ENCODE data around the gene MICALL1.

MICALL1 gene

GRCh38 chr22:37905534-37906363 lies at the start of gene MICALL1:
TSS of gene MICALL1 (plus strand) at chr22:37906297. CDS start at chr22:37906423, 126 bp downstream.
- peak; percentile 69 to 75 for DNase-seq (ENCODE audit: low read depth in 1 of 2, low spot score in 1 of 2)
- no peak for TF ChIP-seq JUND (IDR thresholded peaks at IDR 0.05; ENCODE audit: low read depth)
- in situ Hi-C loops (cut with HindIII; ENCODE audit: low pct_unique_long_range_greater_than_20kb, low sequenced_read_pairs): no loop called here

GRCh38 chr22:37860796-37861421 lies 45.2 kb upstream of the MICALL1 start:
- in situ Hi-C loops (cut with HindIII; ENCODE audit: low pct_unique_long_range_greater_than_20kb, low sequenced_read_pairs): no loop called here
- TF ChIP-seq JUND (IDR thresholded peaks at IDR 0.05; ENCODE audit: low read depth): no peak
- no peak for DNase-seq (ENCODE audit: low read depth in 1 of 2, low spot score in 1 of 2)

- TF ChIP-seq JUND (IDR thresholded peaks at IDR 0.05; ENCODE audit: low read depth): no peak
- DNase-seq (ENCODE audit: low read depth in 1 of 2, low spot score in 1 of 2): no peak
- in situ Hi-C loops (cut with HindIII; ENCODE audit: low pct_unique_long_range_greater_than_20kb, low sequenced_read_pairs): no loop called here
These were observed 43.3 kb upstream of the MICALL1 start for GRCh38 chr22:37862570-37863325.

- no peak for DNase-seq (ENCODE audit: low read depth in 1 of 2, low spot score in 1 of 2)
- in situ Hi-C loops (cut with HindIII; ENCODE audit: low pct_unique_long_range_greater_than_20kb, low sequenced_read_pairs): no loop called here
- TF ChIP-seq JUND (IDR thresholded peaks at IDR 0.05; ENCODE audit: low read depth): no peak
These were observed 40.6 kb upstream of the MICALL1 start for GRCh38 chr22:37865510-37865909.

GRCh38 chr22:37870273-37870672 lies 35.8 kb upstream of the MICALL1 start:
- no peak for TF ChIP-seq JUND (IDR thresholded peaks at IDR 0.05; ENCODE audit: low read depth)
- DNase-seq (ENCODE audit: low read depth in 1 of 2, low spot score in 1 of 2): no peak
- in situ Hi-C loops (cut with HindIII; ENCODE audit: low pct_unique_long_range_greater_than_20kb, low sequenced_read_pairs): no loop called here

GRCh38 chr22:37880668-37881440 lies 25.2 kb upstream of the MICALL1 start:
- in situ Hi-C loops (cut with HindIII; ENCODE audit: low pct_unique_long_range_greater_than_20kb, low sequenced_read_pairs): no loop called here
- TF ChIP-seq JUND (IDR thresholded peaks at IDR 0.05; ENCODE audit: low read depth): no peak
- no peak for DNase-seq (ENCODE audit: low read depth in 1 of 2, low spot score in 1 of 2)

- no peak for TF ChIP-seq JUND (IDR thresholded peaks at IDR 0.05; ENCODE audit: low read depth)
- no peak for DNase-seq (ENCODE audit: low read depth in 1 of 2, low spot score in 1 of 2)
- in situ Hi-C loops (cut with HindIII; ENCODE audit: low pct_unique_long_range_greater_than_20kb, low sequenced_read_pairs): no loop called here
These were observed 21.7 kb upstream of the MICALL1 start for GRCh38 chr22:37884420-37884819.

GRCh38 chr22:37887584-37888378 lies 18.3 kb upstream of the MICALL1 start:
- peak; percentile 38 to 95 for DNase-seq (ENCODE audit: low read depth in 1 of 2, low spot score in 1 of 2)
- in situ Hi-C loops (cut with HindIII; ENCODE audit: low pct_unique_long_range_greater_than_20kb, low sequenced_read_pairs): no loop called here
- no peak for TF ChIP-seq JUND (IDR thresholded peaks at IDR 0.05; ENCODE audit: low read depth)

GRCh38 chr22:37891926-37892325 lies 14.2 kb upstream of the MICALL1 start:
- in situ Hi-C loops (cut with HindIII; ENCODE audit: low pct_unique_long_range_greater_than_20kb, low sequenced_read_pairs): no loop called here
- TF ChIP-seq JUND (IDR thresholded peaks at IDR 0.05; ENCODE audit: low read depth): no peak
- DNase-seq (ENCODE audit: low read depth in 1 of 2, low spot score in 1 of 2): no peak

GRCh38 chr22:37892566-37893335 lies 13.3 kb upstream of the MICALL1 start:
- DNase-seq (ENCODE audit: low read depth in 1 of 2, low spot score in 1 of 2): peak in 1 of 2 experiments; percentile 61
- in situ Hi-C loops (cut with HindIII; ENCODE audit: low pct_unique_long_range_greater_than_20kb, low sequenced_read_pairs): no loop called here
- TF ChIP-seq JUND (IDR thresholded peaks at IDR 0.05; ENCODE audit: low read depth): no peak

GRCh38 chr22:37893583-37893983 lies 12.5 kb upstream of the MICALL1 start:
- DNase-seq (ENCODE audit: low read depth in 1 of 2, low spot score in 1 of 2): no peak
- no peak for TF ChIP-seq JUND (IDR thresholded peaks at IDR 0.05; ENCODE audit: low read depth)
- in situ Hi-C loops (cut with HindIII; ENCODE audit: low pct_unique_long_range_greater_than_20kb, low sequenced_read_pairs): no loop called here
